ENCODE measurements around the gene SH3GLB1. TPM values are rescaled to one million over a fixed set of nuclear protein-coding genes. Genes with fewer than 3 reads are reported as not detected.

SH3GLB1 gene
- total RNA-seq, 1 donor from 2014 or later: 114 TPM

DNA sequence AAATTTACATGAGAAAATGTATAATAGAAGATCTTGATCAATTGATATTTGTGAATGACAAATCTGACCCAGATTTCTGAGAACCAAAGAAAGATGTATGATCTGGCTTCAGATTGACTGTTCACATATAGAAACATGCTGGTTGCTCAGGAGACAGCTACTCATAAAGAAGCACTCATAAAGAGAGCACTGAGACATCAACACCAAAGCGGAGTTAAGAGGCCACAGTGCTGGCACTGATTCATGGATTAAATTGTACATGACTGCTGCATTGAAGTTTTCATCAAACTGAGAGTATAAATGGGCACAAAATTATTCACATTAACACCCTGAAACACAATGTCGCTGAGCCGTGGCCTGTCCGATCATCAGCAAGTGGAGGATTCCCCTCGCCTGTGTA is 46.2 kb downstream of the SH3GLB1 start:
- H3K27ac ChIP-seq (replicated peaks): no peak overlapping the region
- TF ChIP-seq, protein P1, sequence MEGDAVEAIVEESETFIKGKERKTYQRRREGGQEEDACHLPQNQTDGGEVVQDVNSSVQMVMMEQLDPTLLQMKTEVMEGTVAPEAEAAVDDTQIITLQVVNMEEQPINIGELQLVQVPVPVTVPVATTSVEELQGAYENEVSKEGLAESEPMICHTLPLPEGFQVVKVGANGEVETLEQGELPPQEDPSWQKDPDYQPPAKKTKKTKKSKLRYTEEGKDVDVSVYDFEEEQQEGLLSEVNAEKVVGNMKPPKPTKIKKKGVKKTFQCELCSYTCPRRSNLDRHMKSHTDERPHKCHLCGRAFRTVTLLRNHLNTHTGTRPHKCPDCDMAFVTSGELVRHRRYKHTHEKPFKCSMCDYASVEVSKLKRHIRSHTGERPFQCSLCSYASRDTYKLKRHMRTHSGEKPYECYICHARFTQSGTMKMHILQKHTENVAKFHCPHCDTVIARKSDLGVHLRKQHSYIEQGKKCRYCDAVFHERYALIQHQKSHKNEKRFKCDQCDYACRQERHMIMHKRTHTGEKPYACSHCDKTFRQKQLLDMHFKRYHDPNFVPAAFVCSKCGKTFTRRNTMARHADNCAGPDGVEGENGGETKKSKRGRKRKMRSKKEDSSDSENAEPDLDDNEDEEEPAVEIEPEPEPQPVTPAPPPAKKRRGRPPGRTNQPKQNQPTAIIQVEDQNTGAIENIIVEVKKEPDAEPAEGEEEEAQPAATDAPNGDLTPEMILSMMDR (IDR thresholded peaks at IDR 0.05; ENCODE audit: borderline replicate concordance): no peak
- H3K9me3 ChIP-seq (replicated peaks): no peaks in the 10 kb centered on the region
- peaks cover 4% of the 10 kb centered on the region for H3K36me3 ChIP-seq
- no peaks in the 10 kb centered on the region for H3K27me3 ChIP-seq (ENCODE audit: low read depth)
- peaks cover 22% of the 10 kb centered on the region for H3K4me1 ChIP-seq
- H3K4me3 ChIP-seq: no peak overlapping the region
- no peak for DNase-seq
- intact Hi-C loops (cut with micrococcal nuclease): no loop called here

DNA sequence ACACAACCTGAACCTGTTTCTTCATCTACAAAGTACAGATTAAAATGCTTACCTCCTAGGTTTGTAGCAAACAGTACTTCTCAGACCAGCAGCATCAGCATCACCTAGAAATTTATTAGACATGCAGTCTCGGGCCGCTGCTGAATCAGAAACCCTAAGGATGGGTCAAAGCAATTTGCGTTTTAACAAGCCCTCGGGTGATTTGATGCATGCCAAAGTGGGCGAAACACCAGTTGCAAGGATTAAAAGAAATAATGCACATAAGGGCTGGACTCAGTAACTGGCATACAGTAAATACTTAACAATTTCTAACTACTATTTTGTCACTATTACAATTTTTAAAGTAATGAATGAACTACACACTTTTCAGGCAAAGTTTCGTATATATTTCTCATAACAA is 47.5 kb downstream of the SH3GLB1 start:
- peaks cover 20% of the 10 kb centered on the region for H3K4me1 ChIP-seq
- intact Hi-C loops (cut with micrococcal nuclease): no loop called here
- no peak overlapping the region for H3K4me3 ChIP-seq
- no peak overlapping the region for H3K27ac ChIP-seq (replicated peaks)
- H3K36me3 ChIP-seq: no peaks in the 10 kb centered on the region
- peaks cover 6% of the 10 kb centered on the region for H3K27me3 ChIP-seq (ENCODE audit: low read depth)
- no peak for DNase-seq
- H3K9me3 ChIP-seq (replicated peaks): no peaks in the 10 kb centered on the region
- TF ChIP-seq, protein P1 (IDR thresholded peaks at IDR 0.05; ENCODE audit: borderline replicate concordance): no peak

GRCh38 chr1:86753700-86754099 is 49.3 kb downstream of the SH3GLB1 start:
- DNase-seq: no peak
- Histone ChIP-seq H3K4me3 (no peak overlapping the region), H3K36me3 (no peaks in the 10 kb centered on the region), H3K4me1 (peaks cover 2% of the 10 kb centered on the region), H3K9me3 (replicated peaks) (no peaks in the 10 kb centered on the region), H3K27ac (replicated peaks) (no peak overlapping the region), H3K27me3 (ENCODE audit: low read depth) (peaks cover 6% of the 10 kb centered on the region)
- intact Hi-C loops (cut with micrococcal nuclease): no loop called here
- TF ChIP-seq, protein P1 (IDR thresholded peaks at IDR 0.05; ENCODE audit: borderline replicate concordance): no peak

DNA sequence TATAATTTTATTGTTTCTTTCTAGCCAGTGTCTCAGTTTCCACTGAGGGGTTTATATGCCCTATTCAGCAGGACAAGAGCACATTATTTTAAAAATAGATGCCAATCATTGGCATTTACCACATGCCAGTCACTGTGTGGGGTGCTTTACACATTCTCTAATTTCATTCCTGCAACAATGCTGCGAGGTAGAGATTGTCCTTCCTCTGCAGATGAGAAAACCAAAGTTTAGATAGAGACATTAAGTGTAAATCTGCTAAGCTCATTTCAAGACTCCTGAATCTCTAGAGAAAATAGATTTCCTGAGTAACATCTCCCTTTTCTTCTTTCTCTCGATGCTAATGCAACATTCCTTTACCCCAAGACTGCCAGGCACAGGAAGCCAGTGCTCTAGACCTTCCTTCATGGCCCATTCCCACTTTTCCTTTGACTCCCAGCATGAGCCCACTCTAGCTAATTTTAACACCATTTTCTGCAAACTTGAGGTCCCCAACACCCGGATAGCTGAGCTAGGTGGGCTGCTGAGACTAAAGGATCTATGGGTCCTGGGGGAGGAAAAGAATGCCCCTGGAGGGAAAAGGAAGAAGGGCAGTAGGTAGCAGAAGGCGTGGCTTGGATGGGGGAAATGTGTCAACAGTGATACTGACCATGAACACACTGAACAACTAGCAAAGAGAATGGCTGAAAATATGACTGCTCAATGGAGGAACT is 50.0 kb downstream of the SH3GLB1 start:
- H3K9me3 ChIP-seq (replicated peaks): no peaks in the 10 kb centered on the region
- TF ChIP-seq, protein P1 (IDR thresholded peaks at IDR 0.05; ENCODE audit: borderline replicate concordance): no peak
- H3K4me3 ChIP-seq: no peak overlapping the region
- intact Hi-C loops (cut with micrococcal nuclease): no loop called here
- no peak overlapping the region for H3K27ac ChIP-seq (replicated peaks)
- peaks cover 6% of the 10 kb centered on the region for H3K27me3 ChIP-seq (ENCODE audit: low read depth)
- H3K4me1 ChIP-seq: no peaks in the 10 kb centered on the region
- no peaks in the 10 kb centered on the region for H3K36me3 ChIP-seq
- DNase-seq: no peak

DNA sequence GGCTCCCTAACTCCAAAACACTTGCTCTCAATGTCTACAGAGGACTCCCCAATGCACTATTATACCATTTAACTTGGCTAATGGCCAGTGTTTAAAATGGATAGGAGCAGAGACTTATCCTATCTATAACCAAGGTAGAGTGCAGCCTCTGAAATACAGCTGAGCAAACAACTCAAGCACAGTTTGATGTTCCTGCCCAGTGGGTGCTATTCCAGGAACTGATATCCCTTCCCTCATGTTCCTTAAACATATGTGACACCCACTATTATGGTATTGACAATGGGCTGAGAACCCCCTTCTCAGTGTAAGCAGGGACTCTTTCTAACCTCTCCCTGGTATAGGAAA is 51.7 kb downstream of the SH3GLB1 start:
- H3K27ac ChIP-seq (replicated peaks): no peak overlapping the region
- no peaks in the 10 kb centered on the region for H3K36me3 ChIP-seq
- no peaks in the 10 kb centered on the region for H3K9me3 ChIP-seq (replicated peaks)
- H3K4me3 ChIP-seq: no peak overlapping the region
- no peak for DNase-seq
- TF ChIP-seq, protein P1 (IDR thresholded peaks at IDR 0.05; ENCODE audit: borderline replicate concordance): no peak
- intact Hi-C loops (cut with micrococcal nuclease): no loop called here
- H3K27me3 ChIP-seq (ENCODE audit: low read depth): peaks cover 6% of the 10 kb centered on the region
- H3K4me1 ChIP-seq: no peaks in the 10 kb centered on the region
